Body of pancreas (tissue), 4 donors: ENCODE data around the gene OSBPL6.

Experiments used
- CTCF ChIP-seq, 7 experiments: fragments of 450-650 bp in 4 of 7; fragments of 200-600 bp in 3 of 7; sonication (generic) in 3 of 7; IDR thresholded peaks; one replicate each; pipeline ENCODE4 v1.5.1; 2016 to 2019; ENCODE audit warnings: antibody characterized with exemption in 7 of 7
- POLR2A ChIP-seq, 3 donors: fragments of 450-650 bp; IDR thresholded peaks; one replicate each; pipeline ENCODE4 v1.6.1; 2016; ENCODE audit warnings: antibody characterized with exemption in 3 of 3, mild to moderate bottlenecking in 2 of 3

- TF ChIP-seq CTCF (IDR thresholded peaks at IDR 0.05) (no peak), POLR2A (IDR thresholded peaks at IDR 0.05) (no peak)
Measured at GRCh38 chr2:178155524-178155923, 38.8 kb upstream of the OSBPL6 start.
